HG03159 (cell line): ENCODE data around the gene ARHGAP6.
"Not testable (repeated sequence)": the region's sequence is repeated elsewhere in the genome, so short reads cannot be mapped to it uniquely, and the experiment has no call there.

Experiments
- ATAC-seq: cut with Tn5 transposase; IDR thresholded peaks from one replicate; pipeline ENCODE4 v1.9.1; 2021; ENCODE audit warnings: mild to moderate bottlenecking, moderate library complexity; ENCODE audit not compliant: unreplicated experiment

Gene ARHGAP6

GRCh38 chrX:11579636-11580600 lies 85.8 kb downstream of the ARHGAP6 start:
- peak; percentile 45 for ATAC-seq

DNA sequence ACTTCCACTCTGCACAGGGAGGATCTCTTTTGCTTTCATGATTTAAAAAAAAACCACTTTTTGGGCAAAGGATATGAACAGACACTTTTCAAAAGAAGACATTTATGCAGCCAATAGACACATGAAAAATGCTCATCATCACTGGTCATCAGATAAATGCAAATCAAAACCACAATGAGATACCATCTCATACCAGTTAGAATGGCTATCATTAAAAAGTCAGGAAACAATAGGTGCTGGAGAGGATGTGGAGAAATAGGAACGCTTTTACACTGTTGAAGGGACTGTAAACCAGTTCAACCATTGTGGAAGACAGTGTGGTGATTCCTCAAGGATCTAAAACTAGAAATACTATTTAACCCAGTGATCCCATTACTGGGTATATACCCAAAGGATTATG lies 87.4 kb downstream of the ARHGAP6 start:
- not testable (repeated sequence) for ATAC-seq

GRCh38 chrX:11577603-11578002 lies 88.1 kb downstream of the ARHGAP6 start:
- ATAC-seq = no peak

GRCh38 chrX:11575332-11575731 lies 90.4 kb downstream of the ARHGAP6 start:
- ATAC-seq = no peak

- no peak for ATAC-seq
Observed at GRCh38 chrX:11567528-11568220, 98.0 kb downstream of the ARHGAP6 start.

DNA sequence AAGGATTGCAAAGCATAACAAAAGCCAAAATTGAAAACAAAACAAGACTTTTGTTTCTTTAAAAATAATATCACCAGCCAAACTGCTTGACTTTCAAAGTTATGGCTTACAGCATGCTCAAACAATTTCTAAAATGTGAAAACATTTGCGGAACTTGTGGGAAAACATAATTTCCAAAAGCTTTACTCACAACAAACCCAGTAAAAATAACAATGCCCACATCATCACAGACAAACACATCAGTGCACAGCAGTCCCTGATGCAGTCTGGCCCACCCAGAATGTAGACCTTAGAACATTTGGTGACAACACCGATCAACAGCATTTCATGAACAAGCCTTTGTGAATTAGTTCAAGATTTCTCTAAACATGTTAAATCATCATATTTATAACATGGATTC lies 98.9 kb downstream of the ARHGAP6 start:
- no peak for ATAC-seq

DNA sequence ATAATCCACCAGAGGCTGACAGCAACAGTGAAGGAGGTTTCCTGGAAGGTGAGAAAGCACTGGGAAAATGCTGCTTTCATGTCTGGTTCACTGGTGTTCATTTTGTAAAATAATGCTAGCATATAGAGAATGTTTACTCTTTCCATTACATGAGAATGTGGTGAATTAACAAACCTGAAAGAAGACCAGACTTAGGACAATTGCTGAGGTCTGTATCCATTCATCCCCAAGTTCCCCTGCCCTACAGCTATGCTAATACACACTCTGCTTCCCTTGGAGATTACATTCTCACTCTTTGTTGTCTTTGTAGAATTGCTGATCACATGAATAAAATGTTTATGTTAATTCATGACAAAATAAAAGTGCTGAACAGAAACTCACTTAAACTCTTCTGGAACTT lies 99.5 kb downstream of the ARHGAP6 start:
- no peak for ATAC-seq

DNA sequence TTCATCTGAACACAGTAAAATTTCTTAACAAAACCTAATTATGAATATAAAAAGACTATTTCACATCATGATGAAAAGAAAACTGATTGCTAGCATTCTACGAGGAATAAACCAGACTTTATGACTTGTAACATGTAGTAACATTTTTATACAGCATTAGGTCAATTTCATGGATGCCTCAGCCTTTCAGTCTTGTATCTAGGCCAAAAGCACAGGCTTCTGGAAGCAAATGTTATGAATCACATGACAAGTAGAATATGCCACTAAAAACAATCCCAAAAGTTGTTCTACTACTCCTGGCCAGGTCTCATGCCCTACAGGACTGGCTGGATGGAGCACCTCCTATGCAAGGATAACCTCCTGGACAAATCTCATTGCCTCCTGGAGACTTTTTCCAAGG lies 101.2 kb downstream of the ARHGAP6 start:
- no peak for ATAC-seq

- no peak for ATAC-seq
Observed at GRCh38 chrX:11562570-11562969, 103.2 kb downstream of the ARHGAP6 start.

DNA sequence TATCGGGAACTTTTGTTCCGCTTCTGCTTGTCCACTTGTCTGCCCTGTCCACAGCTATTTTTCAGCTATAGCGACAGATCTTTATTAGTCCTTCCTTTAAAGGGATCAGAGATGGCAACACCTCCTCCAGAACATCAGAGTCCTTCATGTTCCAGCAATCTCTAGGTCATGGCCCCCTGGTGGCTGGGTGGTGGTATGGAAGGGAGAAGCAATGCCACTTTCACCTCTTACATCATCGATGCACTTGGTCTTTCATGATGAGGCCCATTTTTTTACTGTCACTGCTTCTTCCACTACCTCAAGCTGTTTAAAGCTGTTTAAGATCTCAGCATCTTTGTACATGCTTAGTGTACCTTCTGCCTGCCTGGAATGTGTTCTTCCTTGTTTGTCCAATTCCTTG lies 106.7 kb downstream of the ARHGAP6 start:
- ATAC-seq = peak; percentile 77

DNA sequence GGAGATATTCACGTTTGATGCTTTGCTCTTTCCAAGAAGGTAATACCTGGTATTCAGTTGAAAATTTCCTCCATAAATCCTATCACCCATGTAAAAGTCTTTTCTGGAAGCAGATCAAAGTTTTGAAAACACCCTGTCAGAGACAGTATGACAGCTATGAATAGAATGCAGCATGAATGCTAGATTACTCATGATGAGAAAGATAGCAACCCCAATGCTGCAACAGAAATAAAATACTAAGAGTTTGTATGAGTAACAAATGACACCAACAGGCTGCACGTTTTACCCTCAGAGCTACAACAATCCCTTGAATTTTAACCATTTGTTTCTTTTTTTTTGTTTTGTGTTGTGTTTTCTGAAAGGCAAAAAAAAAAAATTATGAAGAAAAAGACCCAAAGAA lies 108.6 kb downstream of the ARHGAP6 start:
- no peak for ATAC-seq

GRCh38 chrX:11555759-11556158 lies 110.0 kb downstream of the ARHGAP6 start:
- ATAC-seq = no peak

GRCh38 chrX:11553594-11553993 lies 112.1 kb downstream of the ARHGAP6 start:
- no peak for ATAC-seq

DNA sequence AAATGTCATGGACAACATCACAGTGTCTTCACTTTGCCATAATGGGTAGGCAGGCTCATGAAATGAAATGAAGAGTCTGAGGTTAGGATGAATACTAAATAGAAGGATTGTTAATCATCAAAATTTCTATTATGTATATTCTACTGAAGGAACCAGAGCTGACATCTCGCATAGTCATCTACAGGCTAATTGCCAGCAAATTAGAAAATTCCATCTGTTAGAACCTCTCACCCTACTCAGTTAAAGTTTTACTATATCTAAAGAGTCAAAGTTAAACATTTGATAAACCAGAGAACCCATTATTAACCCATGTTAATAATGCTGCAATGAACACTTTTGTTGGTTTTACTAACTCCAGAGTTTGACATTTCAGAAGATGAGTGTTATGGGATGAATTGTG lies 114.6 kb downstream of the ARHGAP6 start:
- no peak for ATAC-seq

DNA sequence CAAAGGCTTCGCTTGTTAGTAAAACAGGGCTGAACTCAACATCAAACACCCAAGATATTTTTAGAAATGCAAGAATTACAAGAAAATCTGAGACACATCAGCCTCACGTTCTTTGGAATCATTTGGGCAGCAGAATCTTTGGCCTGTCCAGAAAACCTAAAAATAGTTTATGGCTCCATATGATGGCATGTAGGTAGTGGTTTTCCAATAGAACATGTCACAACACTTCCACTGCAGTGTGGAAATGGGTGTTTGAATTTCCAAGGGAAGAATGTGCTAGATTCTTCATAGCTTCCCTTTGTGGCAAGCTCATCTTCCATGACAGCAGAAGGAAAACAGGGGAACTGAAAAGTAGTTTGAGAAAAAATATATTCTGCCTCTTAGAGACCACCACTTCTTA lies 118.8 kb downstream of the ARHGAP6 start:
- ATAC-seq = no peak

- no peak for ATAC-seq
Observed at GRCh38 chrX:11543249-11543648, 122.5 kb downstream of the ARHGAP6 start.

- ATAC-seq = no peak
Observed at GRCh38 chrX:11541510-11541909, 124.2 kb downstream of the ARHGAP6 start.

DNA sequence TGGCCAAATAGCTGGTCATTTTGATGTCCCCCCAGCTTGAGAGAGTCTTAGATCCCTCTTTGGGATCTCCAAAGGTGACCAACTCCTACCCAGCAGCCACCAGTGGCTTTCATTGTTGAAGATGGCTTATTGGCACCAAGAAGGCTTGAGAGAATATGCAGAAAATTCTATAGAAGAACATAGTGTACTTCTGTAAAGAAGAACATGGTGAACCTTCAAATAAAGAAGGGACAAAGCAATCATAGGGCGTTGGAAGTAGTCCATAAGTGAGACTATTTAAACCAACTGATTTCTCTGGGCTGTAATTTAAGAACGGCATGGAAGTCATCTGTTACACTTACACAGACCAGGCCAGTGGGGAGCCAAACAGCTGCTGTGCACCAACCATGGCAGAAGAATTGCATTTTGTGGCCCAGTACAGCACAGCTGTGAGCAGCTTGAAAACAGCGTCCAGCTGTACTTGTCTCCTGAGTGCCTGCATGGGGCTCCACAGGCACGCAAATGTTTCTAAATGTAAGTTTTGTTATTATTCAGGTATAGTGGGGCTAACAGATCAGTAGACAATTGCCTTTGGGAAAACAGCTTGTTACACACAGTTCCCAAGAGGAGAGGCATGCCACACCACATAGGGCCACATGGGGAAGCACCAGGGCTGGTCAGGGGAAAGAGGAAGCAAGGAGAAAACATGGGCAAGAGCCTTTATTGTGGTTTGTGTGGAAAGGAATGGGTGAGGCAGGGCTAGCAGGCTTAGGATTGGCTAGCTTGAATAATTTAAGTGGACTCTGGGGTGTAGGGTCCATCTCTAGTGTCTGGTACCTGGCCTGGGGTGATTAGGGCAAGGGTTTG lies 125.0 kb downstream of the ARHGAP6 start:
- peak; percentile 77 for ATAC-seq

DNA sequence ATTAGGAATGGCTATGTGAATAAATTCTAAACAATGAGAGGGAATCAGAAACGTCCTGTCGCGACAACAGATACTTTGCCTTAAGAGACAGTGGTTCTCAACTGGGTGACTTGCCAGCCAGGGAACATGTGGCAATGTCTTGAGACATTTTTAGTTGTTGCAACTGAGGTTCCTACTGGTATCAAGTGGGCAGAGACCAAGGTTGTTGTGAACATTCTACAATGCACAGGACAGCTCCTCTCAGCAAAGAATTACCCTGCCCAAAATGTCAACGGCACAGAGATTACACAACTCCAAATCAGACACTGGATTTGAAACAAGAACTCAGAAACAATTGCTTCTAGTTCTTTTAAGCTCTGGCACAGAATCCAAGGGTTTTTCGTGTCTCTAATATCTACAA lies 128.6 kb downstream of the ARHGAP6 start:
- no peak for ATAC-seq

DNA sequence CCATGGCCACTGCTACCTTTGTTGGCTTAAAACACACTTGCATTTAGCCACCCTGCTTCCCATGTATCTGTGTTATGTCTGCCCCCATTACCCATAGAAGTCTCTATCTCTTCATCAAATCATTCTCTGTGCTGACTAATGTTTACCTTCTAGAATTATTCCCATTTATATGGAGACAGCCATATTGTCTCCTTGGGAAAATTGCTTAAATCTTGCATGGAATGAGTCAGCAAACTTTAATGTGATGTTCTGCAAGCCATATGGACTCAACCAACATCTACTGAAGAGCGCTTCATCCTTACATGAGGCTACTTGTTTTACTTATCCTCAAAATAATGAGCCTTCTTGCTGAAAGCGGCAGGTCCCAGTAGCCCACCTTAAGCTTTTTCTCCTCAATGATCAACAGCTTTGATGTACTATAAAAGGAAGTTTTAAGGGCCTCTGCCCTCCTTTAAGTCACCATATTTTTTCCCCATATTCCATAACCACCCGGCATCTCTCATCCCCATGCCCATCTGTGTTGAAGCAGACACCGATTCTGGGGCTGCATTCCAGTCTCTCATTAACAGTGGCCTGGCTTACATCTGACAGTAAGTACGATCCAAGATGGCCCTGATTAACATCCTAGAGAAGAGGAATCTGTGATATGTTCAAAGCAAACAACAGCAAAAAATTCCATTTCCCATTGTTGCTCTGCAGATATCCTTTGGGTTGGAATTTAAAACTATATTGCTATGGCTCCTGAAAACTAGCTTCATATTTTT lies 130.4 kb downstream of the ARHGAP6 start:
- ATAC-seq = no peak
